ENCODE data around the gene PIK3AP1. TPM values are rescaled to one million over a fixed set of nuclear protein-coding genes. Genes with fewer than 3 reads are reported as not detected.
A peak's percentile ranks its signal among the peaks of the same experiment; 100 is the strongest.

Gene PIK3AP1
- polyA plus RNA-seq, 2 of the 4 experiments (the other 2 are of a cell fraction), result 1.6 to 3.2 TPM

DNA sequence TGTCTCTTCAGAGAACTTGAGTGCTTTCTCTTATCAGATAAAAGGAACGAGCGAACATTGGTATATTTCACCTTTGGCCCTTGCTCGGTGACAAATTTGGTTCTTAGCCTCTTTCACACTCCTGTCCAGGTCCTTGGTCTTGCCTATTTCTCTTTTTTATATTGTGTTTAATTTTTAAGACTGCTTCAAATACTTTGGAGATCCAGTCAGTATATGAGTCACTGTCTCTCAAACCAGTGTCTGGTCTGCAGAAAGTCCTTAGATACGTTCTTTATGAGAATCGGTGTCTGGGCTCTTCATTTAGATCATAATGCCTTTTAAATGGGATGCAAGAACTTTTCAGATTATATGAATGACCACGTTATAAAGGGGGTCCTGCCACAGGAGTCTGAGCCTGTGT, 55.0 kb downstream of the PIK3AP1 start:
- FAIRE-seq, result no peak
- peak in 1 of 2 experiments; percentile 70; a peak in 4 of 6 replicates for ATAC-seq
- peaks cover 29% of the 10 kb centered on the region for H3K4me1 ChIP-seq
- H3K9me3 ChIP-seq, result no peaks in the 10 kb centered on the region
- TF ChIP-seq, protein P1, sequence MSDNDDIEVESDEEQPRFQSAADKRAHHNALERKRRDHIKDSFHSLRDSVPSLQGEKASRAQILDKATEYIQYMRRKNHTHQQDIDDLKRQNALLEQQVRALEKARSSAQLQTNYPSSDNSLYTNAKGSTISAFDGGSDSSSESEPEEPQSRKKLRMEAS (IDR thresholded peaks at IDR 0.05), result no peak
- TF ChIP-seq FOSL2 (IDR thresholded peaks at IDR 0.05), result no peak
- peak; percentile 56 for TF ChIP-seq FOSL2 (CRISPR knock-in tag; IDR thresholded peaks at IDR 0.05)
- TF ChIP-seq JUNB (IDR thresholded peaks at IDR 0.05), result peak; percentile 43; the same call in 1 of the 2 replicates
- ChIA-PET CTCF (no interaction called here), POLR2A (no interaction called here)
- no peak overlapping the region for H3K4me3 ChIP-seq
- H3K4me2 ChIP-seq, result peak overlapping the region; percentile 38
- peak in 1 of 2 experiments; percentile 27 for DNase-seq (ENCODE audit: low read depth in 1 of 2, low spot score in 1 of 2)
- 23% methylated on average over 6 of the region's 6 CpGs for WGBS (ENCODE audit: missing lambda C conversion rate)
- peak overlapping the region; percentile 12 to 54; a peak in 3 of 6 replicates for H3K27ac ChIP-seq

DNA sequence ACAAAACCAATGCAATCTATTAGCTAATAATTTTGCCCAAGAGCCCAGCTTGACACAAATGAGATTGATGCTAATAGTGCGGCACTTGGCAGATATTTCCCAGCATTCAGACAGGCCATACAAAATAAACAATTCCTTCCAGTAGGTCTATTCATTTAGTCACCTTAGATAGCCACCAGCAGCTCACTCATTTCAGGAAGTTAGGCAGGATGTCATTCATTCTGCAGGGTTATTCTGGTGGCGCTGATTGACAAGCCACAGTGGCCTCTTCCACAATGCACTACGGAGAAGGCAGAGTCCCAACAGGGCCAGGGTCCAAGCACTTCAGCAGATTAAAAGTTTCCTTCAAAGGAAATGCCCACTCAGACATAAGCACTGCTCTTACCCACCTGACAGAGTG, 55.8 kb downstream of the PIK3AP1 start:
- H3K27ac ChIP-seq, result peak overlapping the region in 1 of 2 experiments; percentile 54; a peak in 3 of 6 replicates
- DNase-seq (ENCODE audit: low read depth in 1 of 2, low spot score in 1 of 2), result no peak
- H3K4me3 ChIP-seq, result no peak overlapping the region
- no peak for TF ChIP-seq SMC3 (IDR thresholded peaks at IDR 0.05)
- no peak for TF ChIP-seq HDAC2 (IDR thresholded peaks at IDR 0.05)
- TF ChIP-seq FOSB (CRISPR knock-in tag; IDR thresholded peaks at IDR 0.05), result no peak
- no peak for TF ChIP-seq CHD2 (IDR thresholded peaks at IDR 0.05; ENCODE audit: low read length, partially characterized antibody)
- TF ChIP-seq MYC (IDR thresholded peaks at IDR 0.05; ENCODE audit: borderline replicate concordance, low read length), result no peak
- TF ChIP-seq, protein P2, sequence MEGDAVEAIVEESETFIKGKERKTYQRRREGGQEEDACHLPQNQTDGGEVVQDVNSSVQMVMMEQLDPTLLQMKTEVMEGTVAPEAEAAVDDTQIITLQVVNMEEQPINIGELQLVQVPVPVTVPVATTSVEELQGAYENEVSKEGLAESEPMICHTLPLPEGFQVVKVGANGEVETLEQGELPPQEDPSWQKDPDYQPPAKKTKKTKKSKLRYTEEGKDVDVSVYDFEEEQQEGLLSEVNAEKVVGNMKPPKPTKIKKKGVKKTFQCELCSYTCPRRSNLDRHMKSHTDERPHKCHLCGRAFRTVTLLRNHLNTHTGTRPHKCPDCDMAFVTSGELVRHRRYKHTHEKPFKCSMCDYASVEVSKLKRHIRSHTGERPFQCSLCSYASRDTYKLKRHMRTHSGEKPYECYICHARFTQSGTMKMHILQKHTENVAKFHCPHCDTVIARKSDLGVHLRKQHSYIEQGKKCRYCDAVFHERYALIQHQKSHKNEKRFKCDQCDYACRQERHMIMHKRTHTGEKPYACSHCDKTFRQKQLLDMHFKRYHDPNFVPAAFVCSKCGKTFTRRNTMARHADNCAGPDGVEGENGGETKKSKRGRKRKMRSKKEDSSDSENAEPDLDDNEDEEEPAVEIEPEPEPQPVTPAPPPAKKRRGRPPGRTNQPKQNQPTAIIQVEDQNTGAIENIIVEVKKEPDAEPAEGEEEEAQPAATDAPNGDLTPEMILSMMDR (IDR thresholded peaks at IDR 0.05), result no peak
- TF ChIP-seq, protein P3, sequence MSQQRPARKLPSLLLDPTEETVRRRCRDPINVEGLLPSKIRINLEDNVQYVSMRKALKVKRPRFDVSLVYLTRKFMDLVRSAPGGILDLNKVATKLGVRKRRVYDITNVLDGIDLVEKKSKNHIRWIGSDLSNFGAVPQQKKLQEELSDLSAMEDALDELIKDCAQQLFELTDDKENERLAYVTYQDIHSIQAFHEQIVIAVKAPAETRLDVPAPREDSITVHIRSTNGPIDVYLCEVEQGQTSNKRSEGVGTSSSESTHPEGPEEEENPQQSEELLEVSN (IDR thresholded peaks at IDR 0.05; ENCODE audit: borderline replicate concordance, low read depth), result no peak
- no peak for TF ChIP-seq HOXB5 (CRISPR knock-in tag; IDR thresholded peaks at IDR 0.05)
- TF ChIP-seq, protein P4, sequence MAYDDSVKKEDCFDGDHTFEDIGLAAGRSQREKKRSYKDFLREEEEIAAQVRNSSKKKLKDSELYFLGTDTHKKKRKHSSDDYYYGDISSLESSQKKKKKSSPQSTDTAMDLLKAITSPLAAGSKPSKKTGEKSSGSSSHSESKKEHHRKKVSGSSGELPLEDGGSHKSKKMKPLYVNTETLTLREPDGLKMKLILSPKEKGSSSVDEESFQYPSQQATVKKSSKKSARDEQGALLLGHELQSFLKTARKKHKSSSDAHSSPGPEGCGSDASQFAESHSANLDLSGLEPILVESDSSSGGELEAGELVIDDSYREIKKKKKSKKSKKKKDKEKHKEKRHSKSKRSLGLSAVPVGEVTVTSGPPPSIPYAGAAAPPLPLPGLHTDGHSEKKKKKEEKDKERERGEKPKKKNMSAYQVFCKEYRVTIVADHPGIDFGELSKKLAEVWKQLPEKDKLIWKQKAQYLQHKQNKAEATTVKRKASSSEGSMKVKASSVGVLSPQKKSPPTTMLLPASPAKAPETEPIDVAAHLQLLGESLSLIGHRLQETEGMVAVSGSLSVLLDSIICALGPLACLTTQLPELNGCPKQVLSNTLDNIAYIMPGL (CRISPR knock-in tag; IDR thresholded peaks at IDR 0.05; ENCODE audit: borderline replicate concordance), result no peak
- TF ChIP-seq EHF (CRISPR knock-in tag; IDR thresholded peaks at IDR 0.05), result no peak
- no peak for TF ChIP-seq RCOR1 (IDR thresholded peaks at IDR 0.05; ENCODE audit: low read depth, low read length)
- TF ChIP-seq CBX2 (IDR thresholded peaks at IDR 0.05; ENCODE audit: borderline replicate concordance, low read depth), result no peak
- no peak for TF ChIP-seq ZFP36 (IDR thresholded peaks at IDR 0.05; ENCODE audit: borderline replicate concordance, partially characterized antibody)
- FAIRE-seq, result no peak
- H3K9me3 ChIP-seq, result no peaks in the 10 kb centered on the region
- 68% methylated on average over 3 of the region's 3 CpGs for WGBS (ENCODE audit: missing lambda C conversion rate)
- peak overlapping the region; percentile 38; the same call in 2 of the 3 replicates for H3K4me2 ChIP-seq
- peaks cover 23% of the 10 kb centered on the region for H3K4me1 ChIP-seq
- ChIA-PET POLR2A (no interaction called here), CTCF (interaction anchor here (0.6 to 1.6 kb wide), 3 partner anchors 9 to 289 kb away, joined by 3 read pairs; no protein-coding TSS in a partner anchor)
- ATAC-seq, result peak; percentile 29 to 43; a peak in 4 of 6 replicates

DNA sequence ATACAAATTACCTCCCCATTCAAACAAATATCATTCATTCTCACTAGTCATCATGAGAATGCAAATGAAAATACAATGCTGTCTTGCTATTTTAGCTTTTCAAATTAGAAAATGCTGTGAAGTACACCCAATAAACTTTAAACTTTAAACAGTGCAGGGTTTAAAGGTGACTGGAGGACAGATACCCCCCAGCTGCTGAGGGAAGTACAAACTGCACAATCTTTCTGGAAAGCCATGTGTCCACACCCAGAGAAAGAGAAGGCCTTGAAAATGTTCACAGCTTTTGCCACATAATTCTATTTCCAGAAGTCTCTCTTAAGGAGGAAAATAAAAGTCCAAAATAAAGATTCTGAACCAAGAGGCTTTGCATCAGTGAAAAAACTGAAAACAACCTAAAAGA, 56.5 kb downstream of the PIK3AP1 start:
- TF ChIP-seq POLR2A (IDR thresholded peaks at IDR 0.05; ENCODE audit: low read length) (no peak), ESRRA (IDR thresholded peaks at IDR 0.05; ENCODE audit: borderline replicate concordance, low read length) (no peak), MAZ (IDR thresholded peaks at IDR 0.05; ENCODE audit: borderline replicate concordance, low read depth, low read length) (no peak)
- TF ChIP-seq, protein P5, sequence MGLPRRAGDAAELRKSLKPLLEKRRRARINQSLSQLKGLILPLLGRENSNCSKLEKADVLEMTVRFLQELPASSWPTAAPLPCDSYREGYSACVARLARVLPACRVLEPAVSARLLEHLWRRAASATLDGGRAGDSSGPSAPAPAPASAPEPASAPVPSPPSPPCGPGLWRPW (IDR thresholded peaks at IDR 0.05), result no peak
- TF ChIP-seq, protein P6, sequence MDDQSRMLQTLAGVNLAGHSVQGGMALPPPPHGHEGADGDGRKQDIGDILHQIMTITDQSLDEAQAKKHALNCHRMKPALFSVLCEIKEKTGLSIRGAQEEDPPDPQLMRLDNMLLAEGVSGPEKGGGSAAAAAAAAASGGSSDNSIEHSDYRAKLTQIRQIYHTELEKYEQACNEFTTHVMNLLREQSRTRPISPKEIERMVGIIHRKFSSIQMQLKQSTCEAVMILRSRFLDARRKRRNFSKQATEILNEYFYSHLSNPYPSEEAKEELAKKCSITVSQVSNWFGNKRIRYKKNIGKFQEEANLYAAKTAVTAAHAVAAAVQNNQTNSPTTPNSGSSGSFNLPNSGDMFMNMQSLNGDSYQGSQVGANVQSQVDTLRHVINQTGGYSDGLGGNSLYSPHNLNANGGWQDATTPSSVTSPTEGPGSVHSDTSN (IDR thresholded peaks at IDR 0.05), result no peak

More for the DNA sequence above, 56.5 kb downstream of the PIK3AP1 start:
- ATAC-seq (no peak), FAIRE-seq (no peak), DNase-seq (ENCODE audit: low read depth in 1 of 2, low spot score in 1 of 2) (no peak)
- CTCF ChIA-PET, result interaction anchor here (1.2 to 1.6 kb wide), 2 partner anchors 10 to 289 kb away, joined by 3 read pairs; no protein-coding TSS in a partner anchor
- Histone ChIP-seq H3K4me2 (no peak overlapping the region), H3K27ac (no peak overlapping the region), H3K4me1 (peaks cover 23% of the 10 kb centered on the region), H3K9me3 (no peaks in the 10 kb centered on the region), H3K4me3 (no peak overlapping the region)
- POLR2A ChIA-PET, result no interaction called here
